ENCODE results near the gene CDSN.

- TF ChIP-seq EZH2 (IDR thresholded peaks at IDR 0.05; ENCODE audit: borderline replicate concordance, insufficient read depth, low read depth, low read length, poor library complexity, severe bottlenecking) (no peak), CTCF (IDR thresholded peaks at IDR 0.05) (no peak)
These were observed 6.3 kb upstream of the CDSN start for GRCh38 chr6:31126396-31127175.
